Vagina (tissue), 2 donors: Measurements from ENCODE around the gene RNF187.

Experiments
- CTCF ChIP-seq, 3 experiments: fragments of 450-650 bp in 2 of 3; fragments of 200-600 bp in 1 of 3; sonication (generic) in 1 of 3; IDR thresholded peaks; one replicate each; pipeline ENCODE4 v1.5.1; 2017 to 2019; ENCODE audit warnings: antibody characterized with exemption in 3 of 3, mild to moderate bottlenecking in 2 of 3, moderate library complexity in 2 of 3
- POLR2A ChIP-seq, 2 donors: fragments of 450-650 bp; IDR thresholded peaks; one replicate each; pipeline ENCODE4 v1.6.1; 2017; ENCODE audit warnings: antibody characterized with exemption in 2 of 2, mild to moderate bottlenecking in 2 of 2, moderate library complexity in 2 of 2
- POLR2AphosphoS5 ChIP-seq, 2 donors: sonication (generic); formaldehyde crosslinking; IDR thresholded peaks; one replicate each; pipeline ENCODE4 v1.9.0; 2017; ENCODE audit warnings: antibody characterized with exemption in 2 of 2, mild to moderate bottlenecking in 2 of 2, low read depth in 1 of 2; ENCODE audit not compliant: insufficient read depth in 1 of 2

GRCh38 chr1:228443395-228443794, 43.8 kb upstream of the RNF187 start:
- TF ChIP-seq POLR2A (IDR thresholded peaks at IDR 0.05): no peak
- no peak for TF ChIP-seq CTCF (IDR thresholded peaks at IDR 0.05)
- no peak for TF ChIP-seq POLR2AphosphoS5 (IDR thresholded peaks at IDR 0.05; ENCODE audit: insufficient read depth in 1 of 2, low read depth in 1 of 2)
